Stimulated activated CD8-positive, alpha-beta memory T cell treated with anti-CD3 and anti-CD28 coated beads, Interleukin-7, amount 100 ng/mL, for 24 hours (primary cell): ENCODE measurements around the gene MARCHF3.
"Not testable (repeated sequence)": the region's sequence is repeated elsewhere in the genome, so short reads cannot be mapped to it uniquely, and the experiment has no call there.

Experiments
- DNase-seq: peaks from one replicate; pipeline ENCODE4 v3.0.0-alpha.2; 2020; ENCODE audit warnings: low read depth

MARCHF3 gene

DNA sequence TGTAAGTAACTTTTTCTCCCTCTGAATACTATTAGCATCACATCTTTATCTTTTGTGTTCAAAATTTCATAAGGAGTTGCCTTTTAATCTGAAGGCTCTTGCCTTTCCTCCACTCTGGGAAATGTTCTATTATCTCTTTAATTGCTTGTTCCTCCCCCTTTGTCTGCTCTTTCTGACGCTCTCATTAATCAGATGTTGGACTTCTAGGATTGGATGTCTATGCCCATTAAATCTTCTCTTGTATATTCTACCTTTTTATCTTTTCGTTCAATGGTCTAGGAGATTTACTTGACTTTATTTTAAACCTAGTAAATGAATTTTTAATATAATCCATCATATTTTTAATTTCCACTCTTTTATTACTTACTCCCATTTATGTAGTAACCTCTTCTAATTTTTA lies 76.7 kb downstream of the MARCHF3 start:
- no peak for DNase-seq

DNA sequence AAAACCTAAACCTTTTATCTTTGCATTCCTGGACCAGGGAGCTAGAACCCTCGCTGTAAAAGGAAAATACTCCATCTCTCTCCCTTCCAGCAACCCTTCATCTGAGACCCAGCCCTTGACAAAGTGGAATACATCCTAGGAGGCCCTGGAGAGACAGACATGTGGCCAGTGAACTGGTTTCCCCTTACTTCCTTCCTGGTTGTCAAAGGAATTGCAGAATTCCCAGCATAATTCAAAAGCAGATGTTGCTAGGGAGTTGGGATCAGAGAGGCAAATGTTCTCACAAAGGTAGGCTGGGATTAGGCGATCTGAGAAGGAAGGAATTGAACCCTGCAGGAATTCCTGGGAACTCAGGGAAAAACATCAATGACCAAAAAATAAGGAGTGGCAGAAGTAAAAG lies 80.9 kb downstream of the MARCHF3 start:
- DNase-seq: no peak

- DNase-seq: no peak
Observed at GRCh38 chr5:126948453-126948852, 81.9 kb downstream of the MARCHF3 start.

DNA sequence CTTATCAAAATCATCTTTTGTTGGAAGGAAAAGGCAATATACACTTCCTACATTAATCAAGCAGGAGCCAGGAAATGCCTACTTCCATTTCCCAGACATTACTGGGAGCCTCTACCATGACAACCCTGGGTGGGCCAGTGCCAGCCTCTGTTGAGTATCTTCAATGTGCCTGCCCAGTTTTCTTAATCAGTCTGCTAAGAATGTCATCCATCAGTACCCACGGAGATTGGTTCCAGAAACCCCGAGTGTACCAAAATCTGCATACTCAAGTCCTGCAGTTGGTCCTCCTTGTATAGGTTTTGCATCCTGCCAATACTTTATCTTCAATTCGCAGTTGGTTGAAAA lies 82.4 kb downstream of the MARCHF3 start:
- no peak for DNase-seq

GRCh38 chr5:126947146-126948010 lies 83.0 kb downstream of the MARCHF3 start:
- DNase-seq: no peak

DNA sequence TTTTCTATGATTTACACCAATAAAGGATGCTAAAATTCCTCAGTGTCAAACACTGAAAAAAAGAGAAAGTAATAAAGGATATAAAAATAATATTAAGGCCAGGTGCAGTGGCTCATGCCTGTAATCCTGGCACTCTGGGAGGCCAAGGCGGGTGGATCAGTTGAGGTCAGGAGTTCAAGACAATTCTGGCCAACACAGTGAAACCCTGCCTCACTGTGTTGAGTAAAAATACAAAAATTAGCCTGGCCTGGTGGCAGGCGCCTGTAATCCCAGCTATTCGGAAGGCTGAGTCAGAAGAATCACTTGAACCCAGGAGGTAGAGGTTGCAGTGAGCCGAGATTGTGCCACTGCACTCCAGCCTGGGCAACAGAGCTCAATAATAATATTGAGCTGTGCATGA lies 87.5 kb downstream of the MARCHF3 start:
- not testable (repeated sequence) for DNase-seq

GRCh38 chr5:126941403-126941802 lies 89.0 kb downstream of the MARCHF3 start:
- DNase-seq: no peak

- DNase-seq: no peak
Observed at GRCh38 chr5:126939887-126940286, 90.5 kb downstream of the MARCHF3 start.

- no peak for DNase-seq
Observed at GRCh38 chr5:126938466-126938865, 91.9 kb downstream of the MARCHF3 start.

DNA sequence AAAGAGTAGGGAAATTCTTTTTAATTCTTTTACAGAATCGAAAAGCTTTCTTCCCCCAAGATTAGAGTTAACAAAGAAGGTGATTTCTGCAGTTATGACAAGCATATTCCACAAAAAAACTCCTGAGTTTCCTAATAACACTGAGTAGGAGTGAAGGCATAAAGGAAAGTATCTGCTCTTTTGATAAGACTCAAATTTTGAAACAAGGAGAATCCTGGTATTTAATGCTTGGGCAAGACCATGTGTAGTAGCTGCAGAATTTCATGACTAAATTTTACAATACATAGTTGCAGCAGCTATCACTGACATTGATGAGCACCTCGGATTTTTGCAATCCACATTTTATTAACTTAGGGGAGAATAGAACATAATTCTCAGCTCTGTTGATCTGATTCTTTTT lies 92.6 kb downstream of the MARCHF3 start:
- DNase-seq: no peak

- no peak for DNase-seq
Observed at GRCh38 chr5:126936775-126937418, 93.5 kb downstream of the MARCHF3 start.

- DNase-seq: no peak
Observed at GRCh38 chr5:126931963-126932660, 98.2 kb downstream of the MARCHF3 start.

DNA sequence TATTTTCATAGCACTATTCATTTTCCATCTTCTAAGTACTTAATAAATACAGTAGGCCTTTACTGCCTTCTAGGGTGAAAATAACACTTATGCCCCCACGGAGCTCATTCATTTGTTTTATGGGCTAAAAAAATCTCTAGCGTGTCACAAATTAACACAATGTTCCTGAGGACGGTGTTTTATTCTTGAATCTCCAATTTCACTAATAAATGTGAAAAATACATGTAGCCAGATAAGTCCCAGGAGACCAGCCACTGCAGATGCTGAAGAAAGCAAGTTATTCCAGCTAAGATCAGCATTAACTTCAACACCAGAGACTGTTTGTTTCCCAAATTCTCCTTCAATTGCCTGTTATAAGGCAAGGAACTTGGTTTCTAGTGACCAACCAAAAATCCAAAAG lies 102.3 kb downstream of the MARCHF3 start:
- DNase-seq: no peak

DNA sequence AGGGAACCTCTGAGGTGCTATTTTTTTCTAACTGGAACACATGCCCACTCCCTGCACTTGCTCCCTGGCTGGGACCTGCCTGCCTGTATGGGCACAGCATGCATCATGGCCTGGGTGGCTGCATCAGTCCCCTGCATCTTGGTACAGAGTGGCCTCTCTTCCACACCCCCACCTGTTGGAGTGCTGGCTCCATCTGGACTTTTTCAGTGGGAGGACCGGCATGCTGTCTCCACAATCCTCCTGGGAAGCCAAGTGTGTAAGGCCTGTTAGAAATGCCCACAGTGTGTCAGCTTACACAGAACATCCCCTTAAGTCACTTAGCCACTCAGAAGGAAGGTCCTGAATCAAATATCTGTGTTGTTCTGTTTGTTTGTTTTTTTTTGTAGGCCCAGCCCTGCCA lies 102.9 kb downstream of the MARCHF3 start:
- DNase-seq: no peak

- DNase-seq: no peak
Observed at GRCh38 chr5:126926187-126926586, 104.2 kb downstream of the MARCHF3 start.

DNA sequence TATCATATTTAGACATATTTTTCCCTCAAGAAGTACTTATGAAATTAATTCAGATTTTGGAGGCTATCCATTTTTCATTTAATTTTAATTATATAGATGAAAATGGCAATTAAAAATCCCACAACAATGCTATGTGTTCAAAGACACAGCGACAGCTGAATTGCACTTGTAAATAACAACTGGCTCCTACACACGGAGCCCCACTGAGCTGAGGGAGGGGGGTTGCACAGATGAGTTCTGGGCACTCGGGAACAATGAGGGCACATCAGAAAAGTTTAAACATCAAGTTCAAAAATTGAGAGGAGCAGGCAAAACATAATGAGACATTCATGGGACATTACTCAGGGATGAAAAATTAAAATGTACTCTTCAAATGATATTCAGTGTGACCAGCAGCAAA lies 104.9 kb downstream of the MARCHF3 start:
- no peak for DNase-seq

DNA sequence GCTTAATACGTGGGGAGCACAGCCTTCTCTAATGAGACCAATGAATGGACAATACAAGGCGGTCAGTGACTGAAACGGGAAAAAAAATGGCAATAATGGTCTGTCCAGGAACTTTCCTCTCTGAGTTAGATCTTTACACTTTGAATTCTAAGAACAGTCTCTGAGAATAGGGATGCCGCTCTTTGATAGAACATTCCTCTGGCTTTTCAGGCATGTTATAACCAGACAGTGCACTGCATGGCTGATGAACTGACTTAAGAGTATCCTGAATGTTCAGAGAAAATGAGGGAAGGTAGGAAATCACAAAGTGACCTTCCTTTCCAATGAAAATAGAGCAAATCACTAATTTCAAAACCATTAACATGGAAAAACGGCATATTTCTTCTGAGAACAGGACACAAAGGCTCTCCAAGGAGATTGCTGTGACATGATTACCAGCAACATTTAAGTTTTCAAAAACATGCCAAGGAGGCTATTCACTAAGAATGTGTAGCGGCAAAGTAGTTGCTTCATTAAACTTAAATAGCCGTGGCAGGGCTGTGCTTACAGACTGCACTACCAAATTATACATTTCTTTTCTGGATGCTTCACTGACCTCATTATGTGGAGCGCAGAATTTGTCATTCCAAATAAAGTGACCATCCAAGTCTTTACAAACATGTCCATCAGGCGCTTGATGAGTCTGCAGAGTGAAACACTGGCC lies 105.9 kb downstream of the MARCHF3 start:
- no peak for DNase-seq

GRCh38 chr5:126921241-126922091 lies 108.9 kb downstream of the MARCHF3 start:
- DNase-seq: no peak

GRCh38 chr5:126920291-126920690 lies 110.1 kb downstream of the MARCHF3 start:
- DNase-seq: no peak

GRCh38 chr5:126919566-126919965 lies 110.8 kb downstream of the MARCHF3 start:
- no peak for DNase-seq

- no peak for DNase-seq
Observed at GRCh38 chr5:126918615-126918957, 111.8 kb downstream of the MARCHF3 start.
